ENCODE measurements around the gene AUTS2.
"Not testable (repeated sequence)": the region's sequence is repeated elsewhere in the genome, so short reads cannot be mapped to it uniquely, and the experiment has no call there.

AUTS2 gene

GRCh38 chr7:70717553-70718329 is 1119.5 kb downstream of the AUTS2 start:
- no peak for DNase-seq

DNA sequence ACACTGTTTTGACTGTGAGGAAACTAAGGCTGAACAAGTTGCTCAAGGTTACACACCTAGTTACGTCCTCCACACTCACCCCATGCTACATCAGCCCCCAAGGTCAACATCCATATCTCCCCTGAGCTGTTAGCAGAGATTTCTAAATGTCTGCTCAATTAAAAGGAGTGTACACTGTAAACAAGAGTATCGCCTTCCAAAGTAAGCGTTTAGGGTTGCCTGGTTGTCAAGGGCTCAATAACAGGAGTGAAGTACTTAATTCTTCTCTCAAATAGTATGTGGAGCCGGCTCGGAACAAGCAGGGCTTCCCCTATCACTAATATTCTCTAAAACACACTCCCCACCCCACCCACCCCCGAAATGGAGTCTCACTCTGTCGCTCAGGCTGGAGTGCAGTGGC is 1120.8 kb downstream of the AUTS2 start:
- no peak for DNase-seq

- DNase-seq = no peak
These were observed 1122.1 kb downstream of the AUTS2 start for GRCh38 chr7:70720191-70720873.

GRCh38 chr7:70721500-70721899 is 1123.2 kb downstream of the AUTS2 start:
- DNase-seq = no peak

GRCh38 chr7:70723339-70723738 is 1125.1 kb downstream of the AUTS2 start:
- no peak for DNase-seq

GRCh38 chr7:70725448-70725847 is 1127.2 kb downstream of the AUTS2 start:
- DNase-seq = no peak

DNA sequence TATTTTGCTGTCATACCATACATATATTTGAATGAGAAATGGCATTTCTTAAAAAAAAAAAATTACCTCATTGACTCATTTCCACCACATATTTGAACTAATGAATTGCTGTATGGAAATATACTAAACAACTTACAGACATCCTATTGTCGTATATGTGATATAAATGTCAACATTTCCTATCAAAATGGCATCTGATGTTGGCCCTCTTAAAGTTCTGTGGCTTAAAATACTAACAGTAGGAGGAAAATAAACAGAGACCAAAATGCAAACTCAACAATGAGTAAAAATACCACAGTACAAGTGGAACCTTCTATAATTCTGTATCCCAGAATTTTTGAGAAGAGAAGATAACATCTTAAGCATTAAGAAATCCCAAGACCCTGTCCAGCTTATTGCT is 1128.0 kb downstream of the AUTS2 start:
- no peak for DNase-seq

GRCh38 chr7:70726951-70727378 is 1128.7 kb downstream of the AUTS2 start:
- DNase-seq = no peak

GRCh38 chr7:70727861-70728260 is 1129.6 kb downstream of the AUTS2 start:
- DNase-seq = no peak

DNA sequence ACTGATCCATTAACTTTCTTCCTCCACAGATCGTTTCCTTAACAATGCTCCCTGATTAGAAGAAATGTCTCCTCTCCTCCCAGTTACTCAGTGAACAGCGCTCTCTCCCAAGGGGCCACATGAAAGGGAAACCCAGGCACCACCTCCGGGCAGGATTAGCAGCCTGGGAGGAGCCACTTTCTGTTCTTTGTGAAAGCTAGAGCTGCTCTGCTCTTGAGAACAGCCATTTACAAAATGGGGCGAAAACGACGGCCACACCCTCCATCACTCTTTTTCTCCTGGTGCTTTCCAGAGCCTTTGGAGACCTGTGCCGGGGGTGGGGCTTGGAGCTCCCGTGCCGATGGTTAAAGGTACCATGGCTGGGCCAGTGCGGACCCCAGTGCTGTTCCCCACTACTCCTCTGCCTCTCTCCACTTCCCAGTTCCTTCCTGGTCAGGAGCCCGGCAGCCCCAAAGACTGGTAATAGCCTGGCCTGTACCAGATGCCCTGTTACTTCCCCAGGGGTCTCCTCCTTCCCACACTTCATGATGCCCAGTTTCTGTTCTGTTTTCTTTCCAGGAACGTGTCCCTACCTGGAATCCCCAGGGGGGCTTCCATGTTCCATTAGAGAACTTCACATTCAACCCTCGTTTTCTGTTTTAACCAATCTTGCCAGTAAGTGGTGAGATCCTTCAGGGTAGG is 1130.7 kb downstream of the AUTS2 start:
- DNase-seq = no peak

DNA sequence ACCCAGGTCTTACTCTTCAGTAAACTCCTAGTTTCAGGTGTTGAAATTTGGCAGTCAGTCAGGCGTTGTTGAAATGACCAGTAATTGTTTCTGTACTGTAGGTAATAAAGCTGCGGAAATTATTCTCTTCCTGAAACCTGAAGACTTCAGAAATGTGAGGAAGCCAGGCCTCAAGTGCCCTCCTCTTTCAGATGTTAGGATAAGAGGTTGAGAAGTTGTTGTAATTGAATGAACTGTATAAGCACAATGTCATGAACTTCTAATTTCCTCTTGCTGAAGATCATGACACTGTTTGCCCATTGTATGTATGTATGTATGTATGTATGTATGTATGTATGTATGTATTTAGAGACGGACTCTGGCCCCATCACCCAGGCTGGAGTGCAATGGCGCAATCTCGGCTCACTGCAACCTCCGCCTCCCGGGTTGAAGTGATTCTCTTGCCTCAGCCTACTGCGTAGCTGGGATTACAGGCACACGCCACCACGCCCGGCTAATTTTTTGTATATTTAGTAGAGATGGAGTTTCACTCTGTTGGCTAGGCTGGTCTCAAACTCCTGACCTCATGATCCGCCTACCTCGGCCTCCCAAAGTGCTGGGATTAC is 1131.4 kb downstream of the AUTS2 start:
- DNase-seq = not testable (repeated sequence)

GRCh38 chr7:70730451-70731110 is 1132.3 kb downstream of the AUTS2 start:
- no peak for DNase-seq

DNA sequence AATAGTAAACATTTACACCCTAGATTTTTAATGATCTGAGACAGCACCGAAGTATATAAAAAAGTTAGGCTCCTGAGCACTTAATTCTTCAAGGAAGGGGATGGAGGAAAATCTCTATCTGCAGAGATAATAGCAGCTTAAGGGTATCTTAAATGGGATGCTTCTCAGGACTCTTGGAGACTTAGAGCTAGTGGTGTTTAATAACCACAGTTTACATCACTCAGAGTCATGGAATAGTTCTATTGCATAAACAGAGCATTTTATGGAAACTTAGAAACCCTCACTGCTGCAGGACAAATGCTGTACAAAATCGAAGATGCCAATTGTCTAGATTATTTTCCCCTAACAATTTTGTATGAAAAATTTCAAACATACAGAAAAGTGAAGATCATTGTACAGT is 1134.8 kb downstream of the AUTS2 start:
- DNase-seq = no peak

GRCh38 chr7:70734411-70734810 is 1136.1 kb downstream of the AUTS2 start:
- DNase-seq = no peak

DNA sequence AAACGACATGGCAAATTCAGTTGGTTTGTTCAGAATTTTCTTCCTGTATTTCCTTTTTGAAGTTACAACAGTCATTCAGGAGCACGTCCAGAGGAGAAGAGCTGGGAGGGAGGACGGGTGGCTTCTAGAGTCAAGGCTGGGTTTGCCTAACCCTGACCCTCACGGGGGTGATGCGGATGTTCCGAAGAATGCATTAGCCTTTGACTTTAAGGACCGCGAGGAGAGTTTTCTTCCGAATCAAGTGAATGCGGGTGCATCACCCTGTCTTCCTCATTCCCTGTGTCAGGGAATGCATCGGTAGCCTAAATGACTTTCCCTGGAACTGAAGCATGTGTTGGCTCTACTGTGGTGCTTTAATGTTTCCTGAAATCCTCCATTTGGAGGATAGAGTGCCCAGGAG is 1137.0 kb downstream of the AUTS2 start:
- DNase-seq = no peak

- no peak for DNase-seq
These were observed 1138.6 kb downstream of the AUTS2 start for GRCh38 chr7:70736715-70737460.

DNA sequence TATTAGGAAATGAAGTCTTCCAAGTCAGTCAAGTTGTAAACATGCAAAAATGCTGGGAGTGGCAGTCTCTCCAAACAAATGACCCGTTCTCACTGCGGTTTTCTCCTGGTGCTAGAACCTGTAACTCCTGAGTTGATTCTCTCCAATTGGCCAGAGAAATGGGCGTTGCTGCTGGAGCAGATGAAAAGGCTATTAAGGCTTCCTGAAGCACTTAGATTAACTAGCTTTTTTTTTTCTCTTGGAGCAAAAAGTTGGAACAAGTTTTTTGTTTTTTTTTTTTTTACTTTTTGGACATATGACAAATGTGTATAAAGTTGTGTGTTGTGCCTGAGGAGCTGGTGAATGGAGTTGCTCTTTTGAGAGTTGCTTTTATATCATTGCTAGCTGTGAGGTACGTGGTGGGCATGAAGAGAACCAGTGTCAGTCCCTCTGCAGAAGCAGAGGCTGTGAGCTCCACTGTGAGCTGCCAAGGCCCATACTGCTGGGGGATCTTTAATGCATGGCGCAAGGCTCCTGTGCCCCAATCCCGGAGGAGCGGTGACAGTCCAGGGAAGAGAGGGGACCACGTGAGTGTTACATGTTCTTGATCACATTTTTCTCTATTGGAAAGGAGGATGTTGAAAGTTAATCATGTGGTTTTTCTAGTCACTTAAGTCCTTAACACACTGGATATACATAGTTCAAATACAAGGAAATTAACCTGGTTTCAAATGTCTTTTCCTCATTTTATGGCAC is 1140.0 kb downstream of the AUTS2 start:
- DNase-seq = no peak

- no peak for DNase-seq
These were observed 1141.5 kb downstream of the AUTS2 start for GRCh38 chr7:70739646-70740210.

DNA sequence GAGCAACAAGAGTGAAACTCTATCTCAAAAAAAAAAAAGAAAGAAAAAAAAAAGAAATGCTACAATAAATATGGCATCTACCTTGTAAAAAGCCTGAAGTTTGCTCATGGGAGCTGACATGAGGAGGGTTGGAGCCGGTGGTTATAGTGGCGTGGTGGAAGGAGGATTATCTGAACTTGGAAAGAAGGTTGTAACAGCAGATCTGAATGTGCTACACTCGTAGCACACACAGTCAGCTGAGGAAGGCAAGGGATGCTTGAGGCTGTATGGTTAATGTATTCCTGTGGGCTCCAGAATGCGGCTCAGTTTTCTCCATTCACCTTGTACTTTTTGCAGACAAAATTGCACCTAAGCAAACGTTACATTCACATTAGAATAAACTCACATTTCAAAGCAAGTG is 1143.4 kb downstream of the AUTS2 start:
- DNase-seq = no peak

DNA sequence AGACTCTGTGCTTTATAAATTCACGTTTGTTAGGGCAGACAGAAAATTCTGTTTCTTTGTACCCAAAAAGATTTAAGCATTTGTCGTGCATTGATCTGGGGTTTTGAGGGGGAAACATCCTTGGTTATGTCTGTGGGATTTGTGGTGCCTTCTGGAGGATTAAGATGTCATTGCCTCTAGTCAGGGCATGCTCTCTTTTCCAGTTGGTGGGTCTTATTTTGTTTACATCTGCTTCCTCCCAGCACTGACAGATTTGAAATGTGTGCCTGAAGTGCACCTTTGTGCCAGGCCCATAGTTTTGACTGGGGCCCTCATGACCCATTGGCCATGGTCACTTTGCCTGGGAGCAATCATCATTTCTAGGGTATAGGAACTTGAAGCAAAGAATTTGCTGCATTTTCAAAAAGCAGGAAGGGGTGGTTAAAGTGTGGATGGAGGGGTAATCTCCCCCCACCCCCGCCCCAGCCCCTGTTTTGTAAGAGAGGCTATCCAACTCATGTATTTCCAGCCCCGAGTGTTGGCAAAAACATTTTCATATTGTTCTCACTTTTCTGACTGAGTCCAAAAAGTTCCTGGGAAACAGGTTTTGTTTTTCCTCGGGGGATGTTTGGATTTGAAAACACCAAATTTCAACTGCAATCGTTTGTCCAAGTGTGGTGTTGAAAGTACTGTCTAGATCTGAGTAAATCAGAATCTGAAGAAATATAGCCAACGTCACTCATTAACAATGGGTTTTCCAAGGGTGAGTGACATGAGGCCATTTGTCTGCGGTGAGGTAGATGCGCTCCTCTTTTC is 1145.5 kb downstream of the AUTS2 start:
- DNase-seq = no peak

Measured in effector CD8-positive, alpha-beta T cell (primary cell).